ENCODE data around the gene S100G.

S100G gene

GRCh38 chrX:16699389-16699788 lies 49.4 kb downstream of the S100G start:
- H3K4me1 ChIP-seq (ENCODE audit: control insufficient read depth, insufficient read depth, low read length, poor library complexity, severe bottlenecking), result no peaks in the 10 kb centered on the region
- H3K27me3 ChIP-seq (replicated peaks; ENCODE audit: control insufficient read depth, insufficient read depth, low read length, poor library complexity, severe bottlenecking), result no peaks in the 10 kb centered on the region
- no peak overlapping the region for H3K4me3 ChIP-seq (ENCODE audit: insufficient read depth, low read depth, low read length, poor library complexity, severe bottlenecking)
- H3K27ac ChIP-seq (ENCODE audit: insufficient read depth, low read length, poor library complexity, severe bottlenecking), result no peak overlapping the region
- H3K9me3 ChIP-seq (ENCODE audit: control insufficient read depth, low read length), result no peaks in the 10 kb centered on the region
- H3K36me3 ChIP-seq (ENCODE audit: control insufficient read depth, insufficient read depth, low read length), result no peaks in the 10 kb centered on the region
- no peak for DNase-seq

GRCh38 chrX:16700734-16701133 lies 50.8 kb downstream of the S100G start:
- no peak overlapping the region for H3K27ac ChIP-seq (ENCODE audit: insufficient read depth, low read length, poor library complexity, severe bottlenecking)
- no peaks in the 10 kb centered on the region for H3K9me3 ChIP-seq (ENCODE audit: control insufficient read depth, low read length)
- H3K4me3 ChIP-seq (ENCODE audit: insufficient read depth, low read depth, low read length, poor library complexity, severe bottlenecking), result no peak overlapping the region
- no peaks in the 10 kb centered on the region for H3K36me3 ChIP-seq (ENCODE audit: control insufficient read depth, insufficient read depth, low read length)
- H3K4me1 ChIP-seq (ENCODE audit: control insufficient read depth, insufficient read depth, low read length, poor library complexity, severe bottlenecking), result no peaks in the 10 kb centered on the region
- H3K27me3 ChIP-seq (replicated peaks; ENCODE audit: control insufficient read depth, insufficient read depth, low read length, poor library complexity, severe bottlenecking), result no peaks in the 10 kb centered on the region
- no peak for DNase-seq

GRCh38 chrX:16702700-16703599 lies 53.0 kb downstream of the S100G start:
- Histone ChIP-seq H3K27ac (ENCODE audit: insufficient read depth, low read length, poor library complexity, severe bottlenecking) (no peak overlapping the region), H3K4me1 (ENCODE audit: control insufficient read depth, insufficient read depth, low read length, poor library complexity, severe bottlenecking) (no peaks in the 10 kb centered on the region), H3K4me3 (ENCODE audit: insufficient read depth, low read depth, low read length, poor library complexity, severe bottlenecking) (no peak overlapping the region), H3K36me3 (ENCODE audit: control insufficient read depth, insufficient read depth, low read length) (no peaks in the 10 kb centered on the region), H3K27me3 (replicated peaks; ENCODE audit: control insufficient read depth, insufficient read depth, low read length, poor library complexity, severe bottlenecking) (no peaks in the 10 kb centered on the region), H3K9me3 (ENCODE audit: control insufficient read depth, low read length) (no peaks in the 10 kb centered on the region)
- no peak for DNase-seq

All from effector memory CD4-positive, alpha-beta T cell (primary cell).